SJCRH30 (cell line): ENCODE measurements around the gene NEDD8. TPM values are rescaled to one million over a fixed set of nuclear protein-coding genes. Genes with fewer than 3 reads are reported as not detected.

ENCODE experiments used
- DNase-seq, 2 experiments: peaks; one replicate each; pipeline ENCODE4 v3.0.0-alpha.2; 2015 to 2020
- H3K27ac ChIP-seq: fragments of 250-450 bp; sonication (Bioruptor Pico); 2 replicates; pipeline ENCODE4 v1.5.1; 2020; ENCODE audit warnings: mild to moderate bottlenecking, moderate library complexity
- H3K27me3 ChIP-seq: fragments of 250-450 bp; sonication (Bioruptor Pico); 2 replicates; pipeline ENCODE4 v1.5.1; 2020; ENCODE audit warnings: mild to moderate bottlenecking, moderate library complexity
- H3K36me3 ChIP-seq: fragments of 250-450 bp; sonication (Bioruptor Pico); 2 replicates; pipeline ENCODE4 v1.5.1; 2020; ENCODE audit warnings: mild to moderate bottlenecking, moderate library complexity
- H3K4me1 ChIP-seq: fragments of 250-450 bp; sonication (Bioruptor Pico); 2 replicates; pipeline ENCODE4 v1.5.1; 2020; ENCODE audit warnings: mild to moderate bottlenecking, moderate library complexity
- H3K4me3 ChIP-seq: fragments of 250-450 bp; sonication (Bioruptor Pico); 2 replicates; pipeline ENCODE4 v1.5.1; 2020; ENCODE audit warnings: mild to moderate bottlenecking, moderate library complexity
- H3K9me3 ChIP-seq: fragments of 250-450 bp; sonication (Bioruptor Pico); replicated peaks from 2 replicates; pipeline ENCODE4 v1.5.1; 2020; ENCODE audit warnings: mild to moderate bottlenecking, moderate library complexity
- total RNA-seq: library from RNA; depleted of rRNA; stranded (reverse); fragments of >200 nt; shearing (Covaris generic); gene quantifications from 2 replicates; pipeline ENCODE4 v1.2.3, GENCODE V29; 2014

NEDD8 gene
- total RNA-seq, 1 experiment from 2014 or later: 296 TPM

- Histone ChIP-seq H3K36me3 (no peaks in the 10 kb centered on the region), H3K4me3 (no peak overlapping the region), H3K27ac (no peak overlapping the region), H3K9me3 (no peaks in the 10 kb centered on the region), H3K27me3 (no peaks in the 10 kb centered on the region), H3K4me1 (no peaks in the 10 kb centered on the region)
- DNase-seq: no peak
Measured at GRCh38 chr14:24258548-24259265, 26.5 kb upstream of the NEDD8 start.

- Histone ChIP-seq H3K36me3 (no peaks in the 10 kb centered on the region), H3K9me3 (no peaks in the 10 kb centered on the region), H3K4me1 (no peaks in the 10 kb centered on the region), H3K4me3 (no peak overlapping the region), H3K27ac (no peak overlapping the region), H3K27me3 (no peaks in the 10 kb centered on the region)
- no peak for DNase-seq
Measured at GRCh38 chr14:24258119-24258518, 26.0 kb upstream of the NEDD8 start.

- Histone ChIP-seq H3K36me3 (no peaks in the 10 kb centered on the region), H3K4me3 (no peak overlapping the region), H3K9me3 (no peaks in the 10 kb centered on the region), H3K27me3 (no peaks in the 10 kb centered on the region), H3K4me1 (no peaks in the 10 kb centered on the region), H3K27ac (no peak overlapping the region)
- no peak for DNase-seq
Measured at GRCh38 chr14:24256960-24257359, 24.8 kb upstream of the NEDD8 start.

- Histone ChIP-seq H3K27me3 (no peaks in the 10 kb centered on the region), H3K9me3 (no peaks in the 10 kb centered on the region), H3K4me1 (no peaks in the 10 kb centered on the region), H3K27ac (no peak overlapping the region), H3K4me3 (no peak overlapping the region), H3K36me3 (no peaks in the 10 kb centered on the region)
- DNase-seq: no peak
Measured at GRCh38 chr14:24255931-24256711, 24.0 kb upstream of the NEDD8 start.

GRCh38 chr14:24255438-24255837 lies 23.3 kb upstream of the NEDD8 start:
- no peak overlapping the region for H3K4me3 ChIP-seq
- no peak for DNase-seq
- peaks cover 1% of the 10 kb centered on the region; the same call in 1 of the 2 replicates for H3K27me3 ChIP-seq
- H3K36me3 ChIP-seq: no peaks in the 10 kb centered on the region
- no peak overlapping the region for H3K27ac ChIP-seq
- H3K9me3 ChIP-seq: no peaks in the 10 kb centered on the region
- H3K4me1 ChIP-seq: no peaks in the 10 kb centered on the region

GRCh38 chr14:24254630-24255392 lies 22.6 kb upstream of the NEDD8 start:
- Histone ChIP-seq H3K27me3 (peaks cover 4% of the 10 kb centered on the region; the same call in 1 of the 2 replicates), H3K36me3 (no peaks in the 10 kb centered on the region), H3K27ac (no peak overlapping the region), H3K4me3 (no peak overlapping the region), H3K9me3 (no peaks in the 10 kb centered on the region), H3K4me1 (no peaks in the 10 kb centered on the region)
- DNase-seq: no peak

- Histone ChIP-seq H3K4me3 (no peak overlapping the region), H3K4me1 (no peaks in the 10 kb centered on the region), H3K36me3 (no peaks in the 10 kb centered on the region), H3K27me3 (peaks cover 4% of the 10 kb centered on the region; the same call in 1 of the 2 replicates), H3K27ac (no peak overlapping the region), H3K9me3 (no peaks in the 10 kb centered on the region)
- no peak for DNase-seq
Measured at GRCh38 chr14:24253936-24254335, 21.8 kb upstream of the NEDD8 start.

GRCh38 chr14:24252289-24253124 lies 20.3 kb upstream of the NEDD8 start:
- H3K27ac ChIP-seq: no peak overlapping the region
- H3K4me1 ChIP-seq: no peaks in the 10 kb centered on the region
- H3K4me3 ChIP-seq: no peak overlapping the region
- DNase-seq: no peak
- H3K36me3 ChIP-seq: no peaks in the 10 kb centered on the region
- peaks cover 4% of the 10 kb centered on the region; the same call in 1 of the 2 replicates for H3K27me3 ChIP-seq
- H3K9me3 ChIP-seq: no peaks in the 10 kb centered on the region

- no peak for DNase-seq
- H3K27me3 ChIP-seq: peaks cover 4% of the 10 kb centered on the region; the same call in 1 of the 2 replicates
- no peak overlapping the region for H3K27ac ChIP-seq
- no peaks in the 10 kb centered on the region for H3K36me3 ChIP-seq
- H3K9me3 ChIP-seq: no peaks in the 10 kb centered on the region
- H3K4me3 ChIP-seq: no peak overlapping the region
- H3K4me1 ChIP-seq: no peaks in the 10 kb centered on the region
Measured at GRCh38 chr14:24251880-24252288, 19.7 kb upstream of the NEDD8 start.

GRCh38 chr14:24250354-24250753 lies 18.2 kb upstream of the NEDD8 start:
- H3K27me3 ChIP-seq: peaks cover 4% of the 10 kb centered on the region; the same call in 1 of the 2 replicates
- H3K36me3 ChIP-seq: no peaks in the 10 kb centered on the region
- no peak overlapping the region for H3K4me3 ChIP-seq
- no peak for DNase-seq
- H3K27ac ChIP-seq: no peak overlapping the region
- no peaks in the 10 kb centered on the region for H3K9me3 ChIP-seq
- H3K4me1 ChIP-seq: no peaks in the 10 kb centered on the region

- Histone ChIP-seq H3K27ac (no peak overlapping the region), H3K9me3 (no peaks in the 10 kb centered on the region), H3K4me3 (no peak overlapping the region), H3K36me3 (no peaks in the 10 kb centered on the region), H3K27me3 (peaks cover 4% of the 10 kb centered on the region; the same call in 1 of the 2 replicates), H3K4me1 (no peaks in the 10 kb centered on the region)
- no peak for DNase-seq
Measured at GRCh38 chr14:24249230-24250021, 17.3 kb upstream of the NEDD8 start.

GRCh38 chr14:24247422-24247821 lies 15.3 kb upstream of the NEDD8 start:
- Histone ChIP-seq H3K9me3 (no peaks in the 10 kb centered on the region), H3K36me3 (no peaks in the 10 kb centered on the region), H3K4me1 (no peaks in the 10 kb centered on the region), H3K27me3 (peaks cover 4% of the 10 kb centered on the region; the same call in 1 of the 2 replicates), H3K4me3 (no peak overlapping the region), H3K27ac (no peak overlapping the region)
- no peak for DNase-seq

- Histone ChIP-seq H3K27me3 (peaks cover 4% of the 10 kb centered on the region; the same call in 1 of the 2 replicates), H3K27ac (no peak overlapping the region), H3K4me1 (no peaks in the 10 kb centered on the region), H3K4me3 (no peak overlapping the region), H3K9me3 (no peaks in the 10 kb centered on the region), H3K36me3 (no peaks in the 10 kb centered on the region)
- no peak for DNase-seq
Measured at GRCh38 chr14:24246765-24247212, 14.6 kb upstream of the NEDD8 start.
